ENCODE measurements around the gene SKI.

SKI gene

GRCh38 chr1:2193514-2194281, 34.4 kb upstream of the SKI start:
- intact Hi-C loops (cut with DNase I), result loop anchor here (10.0 kb wide), 1 partner anchor 121 kb away; no protein-coding TSS in a partner anchor

GRCh38 chr1:2194319-2194897, 33.7 kb upstream of the SKI start, which contains the start of gene FAAP20:
TSS of gene FAAP20 (minus strand) at chr1:2194772. CDS start at chr1:2194749, 23 bp downstream.
- intact Hi-C loops (cut with DNase I), result loop anchor here (10.0 kb wide), 1 partner anchor 120 kb away; no protein-coding TSS in a partner anchor
- DNase-seq, result peak in 6 of 10 donors; percentile 46 to 93 (median 70)

More at GRCh38 chr1:2193514-2194281, 34.4 kb upstream of the SKI start:
- no peak for DNase-seq

- DNase-seq, result peak; percentile 72 to 98 (median 82)
- intact Hi-C loops (cut with DNase I), result loop anchor here (1.0 to 10.0 kb wide), 2 partner anchors 120 to 186 kb away; no protein-coding TSS in a partner anchor
Measured at GRCh38 chr1:2194898-2195673, 33.0 kb upstream of the SKI start.

- intact Hi-C loops (cut with DNase I), result loop anchor here (1.0 to 10.0 kb wide), 2 partner anchors 119 to 186 kb away; no protein-coding TSS in a partner anchor
- no peak for DNase-seq
Measured at GRCh38 chr1:2195785-2196184, 32.3 kb upstream of the SKI start.

- intact Hi-C loops (cut with DNase I), result loop anchor here (10.0 kb wide), 1 partner anchor 118 kb away; no protein-coding TSS in a partner anchor
- DNase-seq, result no peak
Measured at GRCh38 chr1:2196901-2197638, 31.0 kb upstream of the SKI start.

GRCh38 chr1:2197707-2198165, 30.4 kb upstream of the SKI start:
- DNase-seq, result no peak
- intact Hi-C loops (cut with DNase I), result loop anchor here (10.0 kb wide), 1 partner anchor 117 kb away; no protein-coding TSS in a partner anchor

- intact Hi-C loops (cut with DNase I), result loop anchor here (10.0 kb wide), 1 partner anchor 116 kb away; no protein-coding TSS in a partner anchor
- no peak for DNase-seq
Measured at GRCh38 chr1:2198571-2198970, 29.5 kb upstream of the SKI start.

GRCh38 chr1:2199042-2199810, 28.9 kb upstream of the SKI start:
- peak; percentile 57 to 96 (median 74) for DNase-seq
- intact Hi-C loops (cut with DNase I), result loop anchor here (10.0 kb wide), 1 partner anchor 116 kb away; no protein-coding TSS in a partner anchor

GRCh38 chr1:2200308-2200943, 27.7 kb upstream of the SKI start:
- intact Hi-C loops (cut with DNase I), result loop anchor here (10.0 kb wide), 1 partner anchor 384 kb away; the partner anchor contains the start of gene PRXL2B
- no peak for DNase-seq

GRCh38 chr1:2201062-2201461, 27.1 kb upstream of the SKI start:
- intact Hi-C loops (cut with DNase I), result loop anchor here (10.0 kb wide), 1 partner anchor 384 kb away; the partner anchor contains the start of gene PRXL2B
- no peak for DNase-seq

- no peak for DNase-seq
- intact Hi-C loops (cut with DNase I), result loop anchor here (10.0 kb wide), 1 partner anchor 383 kb away; the partner anchor contains the start of gene PRXL2B
Measured at GRCh38 chr1:2202008-2202575, 26.0 kb upstream of the SKI start.

- intact Hi-C loops (cut with DNase I), result loop anchor here (10.0 kb wide), 1 partner anchor 382 kb away; the partner anchor contains the start of gene PRXL2B
- no peak for DNase-seq
Measured at GRCh38 chr1:2202843-2203601, 25.1 kb upstream of the SKI start.

- DNase-seq, result no peak
Measured at GRCh38 chr1:2203671-2204414, 24.3 kb upstream of the SKI start.

GRCh38 chr1:2204415-2205190, 23.5 kb upstream of the SKI start:
- intact Hi-C loops (cut with DNase I), result loop anchor here (10.0 kb wide), 1 partner anchor 380 kb away; the partner anchor contains the start of gene PRXL2B
- DNase-seq, result peak in 6 of 10 donors; percentile 45 to 94 (median 64)

More at GRCh38 chr1:2203671-2204414, 24.3 kb upstream of the SKI start:
- intact Hi-C loops (cut with DNase I), result loop anchor here (10.0 kb wide), 1 partner anchor 381 kb away; the partner anchor contains the start of gene PRXL2B
